PC-3 (cell line): ENCODE data around the gene GPC5. TPM values are rescaled to one million over a fixed set of nuclear protein-coding genes. Genes with fewer than 3 reads are reported as not detected.
"Not testable (repeated sequence)": the region's sequence is repeated elsewhere in the genome, so short reads cannot be mapped to it uniquely, and the experiment has no call there.

Experiments
- ATAC-seq: fragments of 200-7000 bp; cut with Tn5 transposase; 2 replicates; pipeline ENCODE4 v1.9.1; 2020; ENCODE audit warnings: mild to moderate bottlenecking, moderate library complexity
- BruUV-seq: library from RNA; stranded (reverse); fragments of 400-500 nt; replicated peaks from 2 replicates; lab custom pipeline; 2021; lab: Mats Ljungman, UMichigan
- CTCF ChIA-PET: fragments of 300-600 bp; sonication (Branson Sonifier 250); formaldehyde crosslinking; loops from one replicate; lab custom pipeline; 2022; ENCODE audit warnings: antibody characterized with exemption; lab: Charles Lee
- POLR2A ChIA-PET: fragments of 300-600 bp; sonication (Branson Sonifier 250); formaldehyde crosslinking; loops from one replicate; lab custom pipeline; 2022; ENCODE audit warnings: antibody characterized with exemption; ENCODE audit not compliant: unreplicated experiment; lab: Charles Lee
- DNase-seq: peaks from one replicate; pipeline ENCODE4 v3.0.0-alpha.2; 2015
- H2AFZ ChIP-seq: fragments of 300-600 bp; sonication (generic); 2 replicates; pipeline ENCODE4 v1.6.0; 2016; ENCODE audit warnings: antibody characterized with exemption, low read length
- H3F3A ChIP-seq: fragments of 300-600 bp; sonication (generic); one replicate; pipeline ENCODE4 v1.6.0; 2017; ENCODE audit warnings: antibody characterized with exemption, low read length, control low read depth, mild to moderate bottlenecking; ENCODE audit not compliant: unreplicated experiment
- H3K27ac ChIP-seq: fragments of 300-600 bp; sonication (generic); 2 replicates; pipeline ENCODE4 v1.5.1; 2016; ENCODE audit warnings: mild to moderate bottlenecking, low read length
- H3K27me3 ChIP-seq: fragments of 300-600 bp; sonication (generic); 2 replicates; pipeline ENCODE4 v1.6.1; 2016; ENCODE audit warnings: low read length, mixed read lengths
- H3K36me3 ChIP-seq: fragments of 300-600 bp; sonication (generic); 2 replicates; pipeline ENCODE4 v1.6.1; 2016; ENCODE audit warnings: low read depth, mixed run types, low read length, mixed read lengths
- H3K4me1 ChIP-seq: fragments of 300-600 bp; sonication (generic); 2 replicates; pipeline ENCODE4 v1.5.1; 2016; ENCODE audit warnings: low read length; ENCODE audit not compliant: insufficient read depth
- H3K4me2 ChIP-seq: fragments of 300-600 bp; sonication (generic); 2 replicates; pipeline ENCODE4 v1.6.0; 2016; ENCODE audit warnings: low read length
- H3K4me3 ChIP-seq: fragments of 300-600 bp; sonication (generic); 2 replicates; pipeline ENCODE4 v1.5.1; 2016; ENCODE audit warnings: mild to moderate bottlenecking, low read length, mixed read lengths
- H3K79me2 ChIP-seq: fragments of 300-600 bp; sonication (generic); 2 replicates; pipeline ENCODE4 v1.6.1; 2017; ENCODE audit warnings: low read length, mixed read lengths
- H3K9ac ChIP-seq: fragments of 300-600 bp; sonication (generic); 2 replicates; pipeline ENCODE4 v1.6.0; 2016; ENCODE audit warnings: mild to moderate bottlenecking, low read length
- H3K9me2 ChIP-seq: fragments of 300-600 bp; sonication (generic); replicated peaks from 2 replicates; pipeline ENCODE4 v1.6.1; 2016; ENCODE audit warnings: mixed run types, low read length, mixed read lengths
- H3K9me3 ChIP-seq: fragments of 300-600 bp; sonication (generic); 2 replicates; pipeline ENCODE4 v1.6.1; 2016; ENCODE audit warnings: low read length, mixed read lengths
- H4K20me1 ChIP-seq: fragments of 300-600 bp; sonication (generic); 2 replicates; pipeline ENCODE4 v1.6.1; 2016; ENCODE audit warnings: low read length, mixed read lengths
- EZH2 ChIP-seq: fragments of 300-600 bp; sonication (generic); IDR thresholded peaks from one replicate; pipeline ENCODE4 v1.6.1; 2017; ENCODE audit warnings: antibody characterized with exemption, mild to moderate bottlenecking, low read length; ENCODE audit not compliant: unreplicated experiment
- EZH2phosphoT487 ChIP-seq: fragments of 300-600 bp; sonication (generic); IDR thresholded peaks from 2 replicates; pipeline ENCODE4 v1.6.1; 2018; ENCODE audit warnings: mild to moderate bottlenecking, antibody characterized with exemption, low read length, borderline replicate concordance
- intact Hi-C: fragments of 100-400 bp; cut with micrococcal nuclease; formaldehyde crosslinking; loops from 2 replicates; pipeline ENCODE4 v1.9.0; 2023
- total RNA-seq: library from RNA; depleted of rRNA; stranded (reverse); fragments of >200 nt; gene quantifications from 2 replicates; pipeline ENCODE4 v1.2.3, GENCODE V29; 2014
- TF ChIP-seq, protein P1 (sequence below): fragments of 300-600 bp; sonication (generic); conservative IDR thresholded peaks from 2 replicates; pipeline ENCODE4 v1.5.1; 2017; ENCODE audit warnings: antibody characterized with exemption, low read depth, mild to moderate bottlenecking, low read length

GPC5 gene
- total RNA-seq, 1 experiment from 2014 or later, result not detected

DNA sequence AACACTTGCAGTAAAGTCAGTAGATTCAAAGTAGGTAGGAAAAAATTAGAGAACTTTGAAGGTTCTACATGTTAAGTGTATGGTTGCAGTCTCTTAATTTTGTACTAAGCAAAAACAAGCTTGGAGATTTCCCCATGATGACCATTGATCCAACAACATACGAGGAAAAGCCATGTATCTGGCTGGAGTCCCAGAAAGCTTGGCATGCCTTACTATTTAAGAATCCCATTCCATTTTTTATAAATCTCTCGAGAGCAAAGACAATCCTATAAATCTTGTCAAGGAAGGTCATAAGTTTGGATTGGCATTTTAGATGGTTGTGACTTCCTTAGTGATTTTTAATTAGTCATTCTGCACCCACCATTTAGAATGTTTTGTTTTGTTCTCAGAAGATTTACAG, 495.9 kb downstream of the GPC5 start:
- POLR2A ChIA-PET, result no interaction called here
- TF ChIP-seq EZH2phosphoT487 (no peak), EZH2 (no peak)
- TF ChIP-seq, protein P1, sequence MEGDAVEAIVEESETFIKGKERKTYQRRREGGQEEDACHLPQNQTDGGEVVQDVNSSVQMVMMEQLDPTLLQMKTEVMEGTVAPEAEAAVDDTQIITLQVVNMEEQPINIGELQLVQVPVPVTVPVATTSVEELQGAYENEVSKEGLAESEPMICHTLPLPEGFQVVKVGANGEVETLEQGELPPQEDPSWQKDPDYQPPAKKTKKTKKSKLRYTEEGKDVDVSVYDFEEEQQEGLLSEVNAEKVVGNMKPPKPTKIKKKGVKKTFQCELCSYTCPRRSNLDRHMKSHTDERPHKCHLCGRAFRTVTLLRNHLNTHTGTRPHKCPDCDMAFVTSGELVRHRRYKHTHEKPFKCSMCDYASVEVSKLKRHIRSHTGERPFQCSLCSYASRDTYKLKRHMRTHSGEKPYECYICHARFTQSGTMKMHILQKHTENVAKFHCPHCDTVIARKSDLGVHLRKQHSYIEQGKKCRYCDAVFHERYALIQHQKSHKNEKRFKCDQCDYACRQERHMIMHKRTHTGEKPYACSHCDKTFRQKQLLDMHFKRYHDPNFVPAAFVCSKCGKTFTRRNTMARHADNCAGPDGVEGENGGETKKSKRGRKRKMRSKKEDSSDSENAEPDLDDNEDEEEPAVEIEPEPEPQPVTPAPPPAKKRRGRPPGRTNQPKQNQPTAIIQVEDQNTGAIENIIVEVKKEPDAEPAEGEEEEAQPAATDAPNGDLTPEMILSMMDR, result no peak
- DNase-seq (no peak), ATAC-seq (no peak)
- H3K27ac ChIP-seq, result no peak overlapping the region
- no peaks in the 10 kb centered on the region for H3K27me3 ChIP-seq
- no peak overlapping the region for H2AFZ ChIP-seq
- intact Hi-C loops, result no loop called here
- CTCF ChIA-PET, result no interaction called here
- H3K9me2 ChIP-seq, result no peaks in the 10 kb centered on the region
- BruUV-seq, result no TSS peak
- H3K4me1 ChIP-seq, result no peaks in the 10 kb centered on the region
- no peaks in the 10 kb centered on the region for H3K36me3 ChIP-seq
- no peaks in the 10 kb centered on the region for H3K9me3 ChIP-seq
- H3K4me3 ChIP-seq, result no peak overlapping the region
- H3K79me2 ChIP-seq, result no peaks in the 10 kb centered on the region
- H3F3A ChIP-seq, result no peaks in the 10 kb centered on the region
- no peak overlapping the region for H3K9ac ChIP-seq
- H4K20me1 ChIP-seq, result no peaks in the 10 kb centered on the region
- no peak overlapping the region for H3K4me2 ChIP-seq

DNA sequence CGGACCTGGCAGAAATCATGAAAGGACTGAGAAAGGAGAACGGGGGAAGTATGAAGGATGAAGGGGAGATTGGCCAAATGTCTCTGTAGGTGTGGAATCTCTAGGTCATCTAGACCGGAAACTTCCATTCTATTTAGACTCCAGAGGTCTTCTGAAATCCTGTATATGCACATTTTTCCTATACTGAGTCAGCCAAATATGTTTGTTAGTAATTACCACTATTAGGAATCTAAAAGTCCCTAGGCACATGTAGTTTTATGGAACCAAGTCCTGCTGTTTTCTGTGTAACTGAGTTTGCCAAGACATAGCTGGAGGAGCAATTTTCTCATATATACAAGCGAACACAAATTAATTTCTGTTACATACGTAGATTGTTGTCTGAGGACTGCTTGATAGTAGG, 498.1 kb downstream of the GPC5 start:
- TF ChIP-seq EZH2 (no peak), EZH2phosphoT487 (no peak)
- TF ChIP-seq, protein P1, result no peak
- DNase-seq (no peak), ATAC-seq (no peak)
- ChIA-PET POLR2A (no interaction called here), CTCF (no interaction called here)
- no peak overlapping the region for H2AFZ ChIP-seq
- H3K9ac ChIP-seq, result no peak overlapping the region
- no peaks in the 10 kb centered on the region for H4K20me1 ChIP-seq
- no TSS peak for BruUV-seq
- no peaks in the 10 kb centered on the region for H3K9me3 ChIP-seq
- intact Hi-C loops, result no loop called here
- no peak overlapping the region for H3K4me2 ChIP-seq
- H3K79me2 ChIP-seq, result no peaks in the 10 kb centered on the region
- no peaks in the 10 kb centered on the region for H3K9me2 ChIP-seq
- no peaks in the 10 kb centered on the region for H3K36me3 ChIP-seq
- no peak overlapping the region for H3K27ac ChIP-seq
- H3K4me1 ChIP-seq, result no peaks in the 10 kb centered on the region
- H3K27me3 ChIP-seq, result no peaks in the 10 kb centered on the region
- H3F3A ChIP-seq, result no peaks in the 10 kb centered on the region
- H3K4me3 ChIP-seq, result no peak overlapping the region

DNA sequence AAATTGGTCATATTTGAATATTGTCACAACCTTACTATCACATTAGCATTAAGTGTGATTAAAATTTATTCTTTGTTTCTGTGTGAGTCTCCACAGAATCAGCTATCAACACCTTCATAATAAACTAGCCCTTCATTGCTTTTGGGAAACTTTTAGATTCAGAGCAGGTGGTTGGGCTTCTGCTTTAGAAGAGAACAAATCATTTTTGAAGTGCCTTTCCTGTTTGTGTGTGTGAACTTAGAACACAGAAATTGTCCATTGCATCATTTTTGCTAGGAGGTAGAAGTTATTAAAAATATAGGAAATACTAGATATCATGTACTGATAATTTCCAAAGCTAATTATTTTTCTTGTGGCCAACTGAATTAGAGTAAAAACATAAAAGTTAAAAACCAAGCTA, 500.6 kb downstream of the GPC5 start:
- H2AFZ ChIP-seq, H3K9me2 ChIP-seq, H3K4me3 ChIP-seq, DNase-seq, BruUV-seq, CTCF ChIA-PET, H3K4me2 ChIP-seq, H3K9me3 ChIP-seq, H4K20me1 ChIP-seq, H3K27ac ChIP-seq, H3K9ac ChIP-seq, H3K79me2 ChIP-seq, H3K4me1 ChIP-seq, H3K27me3 ChIP-seq, POLR2A ChIA-PET, ATAC-seq, H3F3A ChIP-seq, intact Hi-C loops, H3K36me3 ChIP-seq: not testable (repeated sequence)
